GM12892 (cell line): ENCODE data around the gene KCNJ5.

ENCODE experiments used
- POLR2A ChIP-seq: IDR thresholded peaks from 2 replicates; pipeline ENCODE4 v1.6.1; 2011; ENCODE audit warnings: low read depth, low read length, control low read depth
- POLR2AphosphoS5 ChIP-seq: IDR thresholded peaks from 2 replicates; pipeline ENCODE4 v1.6.1; 2011; ENCODE audit warnings: low read depth, low read length, control low read depth
- TAF1 ChIP-seq: IDR thresholded peaks from 2 replicates; pipeline ENCODE4 v1.6.1; 2011; ENCODE audit warnings: low read depth, mild to moderate bottlenecking, control low read depth, low read length, borderline replicate concordance

DNA sequence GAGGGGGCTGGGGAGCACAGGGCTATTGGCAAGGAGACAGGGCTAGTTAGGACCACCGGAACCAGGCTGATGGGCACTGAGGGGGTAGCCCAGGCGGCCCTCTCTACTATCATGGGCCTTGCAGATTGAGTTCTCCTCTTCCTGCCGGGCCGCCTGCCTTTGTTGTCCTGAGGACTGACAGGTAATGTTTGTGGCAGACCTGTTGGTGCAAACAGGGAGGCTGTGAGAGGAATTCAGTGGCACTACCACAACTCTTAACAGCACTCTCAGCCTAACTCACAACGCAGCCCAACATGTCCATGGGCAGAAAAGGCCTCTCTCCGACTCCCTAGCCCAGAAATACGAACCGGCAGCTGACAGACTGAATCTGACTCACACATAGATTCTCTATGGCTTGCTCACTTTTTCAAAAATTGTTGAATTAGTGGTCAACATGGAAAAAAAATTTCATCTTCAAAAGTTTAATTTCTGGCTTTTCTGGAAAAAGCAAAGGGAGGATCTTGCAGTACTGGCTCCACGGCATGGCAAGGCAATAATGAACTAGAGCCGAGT lies 11.4 kb downstream of the KCNJ5 start:
- TF ChIP-seq POLR2A (no peak), TAF1 (no peak), POLR2AphosphoS5 (no peak)
